PC-9 (cell line): ENCODE measurements around the gene GATAD2B.

Experiments
- CTCF ChIP-seq: fragments of 200-600 bp; sonication (generic); conservative IDR thresholded peaks from 2 replicates; pipeline ENCODE4 v1.6.1; 2017; ENCODE audit warnings: mixed run types, antibody characterized with exemption, mild to moderate bottlenecking, moderate library complexity
- EZH2 ChIP-seq: fragments of 200-600 bp; sonication (generic); IDR thresholded peaks from 2 replicates; pipeline ENCODE4 v1.8.0; 2017; ENCODE audit warnings: antibody characterized with exemption, low read depth

- TF ChIP-seq EZH2 (no peak), CTCF (no peak)
These were observed 149.5 kb downstream of the GATAD2B start for GRCh38 chr1:153773096-153773921.
